WI38 (cell line): ENCODE data around the gene PAX4.

ENCODE experiments used
- H3K4me3 ChIP-seq: 2 replicates; pipeline ENCODE4 v1.5.1; 2011; ENCODE audit warnings: low read depth, mild to moderate bottlenecking, control low read depth, low read length
- TF ChIP-seq, protein P1 (sequence below): IDR thresholded peaks from 2 replicates; pipeline ENCODE4 v1.5.1; 2012; ENCODE audit warnings: low read depth, mild to moderate bottlenecking, control low read depth, low read length

PAX4 gene

DNA sequence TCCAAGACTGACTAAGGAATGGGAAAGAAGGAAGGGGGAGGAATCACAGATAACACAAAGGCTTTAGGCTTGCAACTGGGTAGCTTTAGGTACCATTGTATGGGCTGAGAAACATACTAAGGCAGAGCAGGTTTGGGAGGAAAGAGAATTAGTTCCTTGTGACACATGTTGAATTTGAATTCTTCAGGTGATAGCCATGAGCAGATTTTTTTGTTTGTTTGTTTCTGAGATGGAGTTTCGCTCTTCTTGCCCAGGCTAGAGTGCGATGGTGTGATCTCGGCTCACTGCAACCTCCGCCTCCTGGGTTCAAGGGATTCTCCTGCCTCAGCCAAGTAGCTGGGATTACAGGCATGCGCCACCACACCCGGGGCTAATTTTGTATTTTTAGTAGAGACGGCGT is 29.7 kb upstream of the PAX4 start:
- TF ChIP-seq, protein P1, sequence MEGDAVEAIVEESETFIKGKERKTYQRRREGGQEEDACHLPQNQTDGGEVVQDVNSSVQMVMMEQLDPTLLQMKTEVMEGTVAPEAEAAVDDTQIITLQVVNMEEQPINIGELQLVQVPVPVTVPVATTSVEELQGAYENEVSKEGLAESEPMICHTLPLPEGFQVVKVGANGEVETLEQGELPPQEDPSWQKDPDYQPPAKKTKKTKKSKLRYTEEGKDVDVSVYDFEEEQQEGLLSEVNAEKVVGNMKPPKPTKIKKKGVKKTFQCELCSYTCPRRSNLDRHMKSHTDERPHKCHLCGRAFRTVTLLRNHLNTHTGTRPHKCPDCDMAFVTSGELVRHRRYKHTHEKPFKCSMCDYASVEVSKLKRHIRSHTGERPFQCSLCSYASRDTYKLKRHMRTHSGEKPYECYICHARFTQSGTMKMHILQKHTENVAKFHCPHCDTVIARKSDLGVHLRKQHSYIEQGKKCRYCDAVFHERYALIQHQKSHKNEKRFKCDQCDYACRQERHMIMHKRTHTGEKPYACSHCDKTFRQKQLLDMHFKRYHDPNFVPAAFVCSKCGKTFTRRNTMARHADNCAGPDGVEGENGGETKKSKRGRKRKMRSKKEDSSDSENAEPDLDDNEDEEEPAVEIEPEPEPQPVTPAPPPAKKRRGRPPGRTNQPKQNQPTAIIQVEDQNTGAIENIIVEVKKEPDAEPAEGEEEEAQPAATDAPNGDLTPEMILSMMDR: no peak
- no peak overlapping the region for H3K4me3 ChIP-seq

DNA sequence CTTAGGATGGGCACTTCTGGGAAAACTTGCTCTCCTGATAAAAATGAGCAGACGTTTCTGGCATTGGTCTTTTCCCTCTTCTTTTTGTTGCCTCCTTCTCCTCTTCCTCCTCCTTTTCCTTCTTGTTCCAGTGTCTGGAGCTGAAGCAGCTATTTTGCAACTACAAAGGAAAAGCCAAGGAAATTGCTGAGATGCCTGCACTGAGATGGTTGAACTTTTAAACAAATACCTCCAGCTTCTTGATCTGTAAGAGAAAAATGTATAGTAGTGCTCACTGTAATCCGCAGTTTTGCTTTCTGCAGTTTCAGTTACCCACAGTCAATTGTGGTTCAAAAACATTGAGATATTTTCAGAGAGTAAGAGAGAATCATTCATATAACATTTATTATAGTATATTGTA is 26.5 kb upstream of the PAX4 start:
- TF ChIP-seq, protein P1: no peak
- no peak overlapping the region for H3K4me3 ChIP-seq

- H3K4me3 ChIP-seq: no peak overlapping the region
- TF ChIP-seq, protein P1: no peak
These were observed 20.3 kb upstream of the PAX4 start for GRCh38 chr7:127638197-127638596.

GRCh38 chr7:127635659-127636285 is 17.8 kb upstream of the PAX4 start:
- no peak overlapping the region for H3K4me3 ChIP-seq
- TF ChIP-seq, protein P1: no peak

DNA sequence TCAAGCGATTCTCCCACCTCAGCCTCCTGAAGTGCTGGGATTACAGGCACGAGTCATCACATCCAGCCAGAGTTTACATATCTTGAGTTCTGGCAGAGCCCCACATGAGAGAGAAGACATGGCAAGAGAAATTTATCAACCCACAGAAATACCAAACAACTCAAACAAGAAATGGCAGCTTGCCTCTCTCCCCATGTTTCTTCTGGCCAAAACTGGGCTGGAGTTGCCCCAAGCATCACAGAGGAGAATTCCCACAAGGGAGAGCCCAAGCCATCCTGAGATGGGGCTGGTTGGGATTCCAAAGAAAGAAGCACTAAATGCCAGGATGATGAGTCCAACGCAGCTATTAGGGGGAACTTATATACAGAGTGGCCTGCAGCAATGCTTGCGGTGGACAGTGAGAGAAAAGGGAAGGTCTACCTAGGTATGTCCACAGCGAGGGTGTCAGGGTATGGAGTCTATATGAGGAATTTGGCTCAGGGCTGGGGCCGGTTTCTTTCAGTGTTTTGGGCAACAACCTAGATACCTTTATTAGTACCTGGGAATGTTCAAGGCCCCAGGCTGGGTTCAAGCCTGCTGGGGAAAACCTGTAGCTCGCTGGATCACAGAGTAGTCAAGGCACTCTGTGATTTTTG is 14.5 kb upstream of the PAX4 start:
- TF ChIP-seq, protein P1: no peak
- H3K4me3 ChIP-seq: no peak overlapping the region

GRCh38 chr7:127629268-127629854 is 11.4 kb upstream of the PAX4 start:
- TF ChIP-seq, protein P1: peak; percentile 19; the same call in 1 of the 2 replicates
- H3K4me3 ChIP-seq: no peak overlapping the region

DNA sequence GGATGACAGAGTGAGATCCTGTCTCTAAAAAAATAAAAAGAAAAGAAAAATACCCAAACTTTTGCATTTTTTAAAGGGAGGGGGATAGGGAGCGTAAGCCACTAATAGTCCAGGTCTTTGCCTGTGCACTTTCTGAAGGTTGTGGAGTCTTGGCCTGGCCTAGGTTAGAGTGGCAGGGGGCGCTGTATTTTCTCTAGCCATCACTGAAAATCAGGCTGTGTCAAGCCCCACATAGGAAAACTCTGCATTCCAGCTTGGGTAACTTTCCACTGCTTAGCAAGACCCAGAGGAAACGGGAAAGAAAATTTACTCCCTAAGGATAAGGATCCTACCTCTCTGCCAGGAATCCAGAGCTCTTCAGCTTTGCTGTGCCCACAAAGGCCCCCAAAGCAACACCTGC is 10.5 kb upstream of the PAX4 start:
- TF ChIP-seq, protein P1: no peak
- no peak overlapping the region for H3K4me3 ChIP-seq
